GM21381 (cell line): ENCODE data around the gene REXO4.
"Not testable (repeated sequence)": the region's sequence is repeated elsewhere in the genome, so short reads cannot be mapped to it uniquely, and the experiment has no call there.

Experiments
- ATAC-seq: cut with Tn5 transposase; IDR thresholded peaks from one replicate; pipeline ENCODE4 v1.9.1; 2021; ENCODE audit warnings: mild to moderate bottlenecking, moderate library complexity; ENCODE audit not compliant: unreplicated experiment

Gene REXO4

GRCh38 chr9:133421615-133422542 lies 4.1 kb upstream of the REXO4 start, which contains the start of gene ADAMTS13:
Gene ADAMTS13 (plus strand): TSS chr9:133422367. CDS start chr9:133422444, 77 bp downstream.
- no peak for ATAC-seq

GRCh38 chr9:133420392-133420827 lies 2.6 kb upstream of the REXO4 start:
- ATAC-seq = no peak

- ATAC-seq = no peak
Observed at GRCh38 chr9:133419005-133419404, 1.2 kb upstream of the REXO4 start.

- ATAC-seq = no peak
Observed at GRCh38 chr9:133415170-133415569, 2.6 kb downstream of the REXO4 start.

GRCh38 chr9:133408042-133408441 lies 9.8 kb downstream of the REXO4 start:
- no peak for ATAC-seq

GRCh38 chr9:133406480-133407307 lies 11.1 kb downstream of the REXO4 start:
- ATAC-seq = no peak

GRCh38 chr9:133405508-133406438 lies 12.0 kb downstream of the REXO4 start:
- ATAC-seq = no peak

GRCh38 chr9:133404454-133405002 lies 13.3 kb downstream of the REXO4 start:
- no peak for ATAC-seq

- ATAC-seq = no peak
Observed at GRCh38 chr9:133403766-133404453, 13.9 kb downstream of the REXO4 start.

- no peak for ATAC-seq
Observed at GRCh38 chr9:133402689-133403088, 15.1 kb downstream of the REXO4 start.

GRCh38 chr9:133401588-133401987 lies 16.2 kb downstream of the REXO4 start:
- no peak for ATAC-seq

GRCh38 chr9:133400292-133400691 lies 17.5 kb downstream of the REXO4 start:
- ATAC-seq = no peak

GRCh38 chr9:133397895-133398294 lies 19.9 kb downstream of the REXO4 start:
- ATAC-seq = no peak

- ATAC-seq = no peak
Observed at GRCh38 chr9:133397370-133397769, 20.4 kb downstream of the REXO4 start.

- no peak for ATAC-seq
Observed at GRCh38 chr9:133396952-133397351, 20.9 kb downstream of the REXO4 start.

- no peak for ATAC-seq
Observed at GRCh38 chr9:133394687-133395271, 23.0 kb downstream of the REXO4 start.

GRCh38 chr9:133393399-133393798 lies 24.4 kb downstream of the REXO4 start:
- ATAC-seq = no peak

GRCh38 chr9:133392308-133392707 lies 25.5 kb downstream of the REXO4 start:
- ATAC-seq = not testable (repeated sequence)

- ATAC-seq = not testable (repeated sequence)
Observed at GRCh38 chr9:133391449-133391848, 26.4 kb downstream of the REXO4 start.
